Activated CD4-positive, alpha-beta T cell treated with anti-CD3 and anti-CD28 coated beads for 1 hour (primary cell): ENCODE results near the gene STAM2.
"Not testable (repeated sequence)": the region's sequence is repeated elsewhere in the genome, so short reads cannot be mapped to it uniquely, and the experiment has no call there.

Source experiments
- DNase-seq: peaks from one replicate; pipeline ENCODE4 v3.0.0-alpha.2; 2020

Gene STAM2

DNA sequence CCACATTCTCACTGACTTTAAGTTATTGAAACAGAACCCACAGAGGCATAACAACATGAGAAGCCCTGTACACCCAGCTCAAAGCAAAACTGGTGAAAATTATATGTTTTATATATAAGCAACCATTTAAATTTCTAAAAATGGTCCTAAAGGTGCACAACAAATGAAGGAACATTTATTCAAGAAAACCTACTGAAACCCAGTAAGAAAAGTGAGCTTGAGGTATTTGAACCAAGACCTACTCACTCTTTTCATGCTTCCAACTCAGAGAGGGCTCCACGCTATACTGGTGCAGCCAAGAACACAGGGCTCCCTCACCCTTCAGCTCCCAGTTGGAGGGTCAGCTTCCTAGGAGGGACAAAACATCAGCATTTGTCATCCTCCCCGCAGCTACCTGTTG lies 74.6 kb downstream of the STAM2 start:
- DNase-seq, result no peak

DNA sequence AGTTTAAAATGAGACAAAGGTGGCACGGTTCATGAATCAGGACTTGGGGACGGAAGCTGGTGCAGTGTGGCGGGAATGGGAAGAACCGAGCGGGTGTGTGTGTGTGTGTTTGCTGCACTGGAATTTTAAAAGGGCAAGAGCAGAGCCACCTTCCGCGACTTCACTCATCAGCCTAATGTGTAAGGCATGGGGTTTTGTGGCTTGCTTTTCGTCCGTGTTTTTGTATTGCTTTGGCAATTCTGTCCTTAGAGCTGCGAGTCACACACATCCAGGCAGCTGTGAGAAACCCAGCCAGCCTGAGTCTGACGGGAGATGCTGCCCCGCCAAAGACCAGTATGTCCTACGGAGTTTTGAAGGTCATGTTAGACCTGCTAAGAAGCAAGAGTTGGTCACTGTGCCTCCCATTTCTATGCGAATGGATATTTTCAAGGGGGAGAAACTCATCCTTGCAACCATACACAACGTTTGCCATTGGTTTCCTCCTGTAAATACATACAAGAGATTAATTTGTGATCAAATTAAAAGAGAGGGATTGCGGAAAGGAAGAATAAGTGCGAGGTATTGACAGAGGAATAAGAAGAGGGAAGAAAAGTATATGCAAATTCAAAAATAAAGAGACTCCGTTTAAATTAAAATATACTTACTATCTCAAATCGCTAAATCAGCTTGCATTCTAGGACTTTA lies 76.1 kb downstream of the STAM2 start:
- DNase-seq, result no peak

GRCh38 chr2:152098496-152099366 lies 76.8 kb downstream of the STAM2 start, which contains the start of gene CACNB4:
Gene CACNB4, minus strand, starts transcription at chr2:152099044.
- DNase-seq, result no peak

DNA sequence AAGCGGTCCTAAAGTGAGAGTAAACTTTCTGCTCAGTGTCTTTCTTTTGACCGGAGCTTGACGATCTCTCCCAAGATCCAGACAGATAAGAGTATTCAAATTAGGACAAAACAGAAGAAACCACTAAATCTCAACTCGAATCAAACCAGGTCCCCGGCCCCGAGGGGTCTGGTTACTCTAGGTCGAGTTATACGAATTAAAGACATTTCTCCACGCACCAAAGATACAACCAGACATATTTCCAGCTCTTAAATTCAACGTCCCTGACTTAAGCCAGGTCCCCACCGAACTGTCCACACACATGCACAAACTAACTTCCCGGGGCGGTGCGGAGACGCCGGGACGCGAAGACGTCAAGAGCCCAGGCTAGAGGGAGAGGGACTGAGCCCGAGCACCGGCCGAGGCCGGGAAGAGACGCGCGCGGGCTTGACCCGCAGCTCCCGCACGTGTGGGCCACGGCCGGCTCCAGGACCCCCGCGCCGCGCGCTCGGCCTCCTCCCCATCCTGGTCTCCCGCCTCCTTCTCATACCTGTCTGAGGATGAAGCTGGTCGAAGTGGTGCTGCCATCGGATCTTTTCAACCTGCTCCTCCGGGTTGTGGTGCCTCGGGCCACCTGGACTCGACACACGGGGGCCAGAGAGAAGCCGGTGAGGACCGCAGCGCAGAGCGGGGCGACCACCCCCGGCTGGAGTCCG lies 77.6 kb downstream of the STAM2 start:
- no peak for DNase-seq

DNA sequence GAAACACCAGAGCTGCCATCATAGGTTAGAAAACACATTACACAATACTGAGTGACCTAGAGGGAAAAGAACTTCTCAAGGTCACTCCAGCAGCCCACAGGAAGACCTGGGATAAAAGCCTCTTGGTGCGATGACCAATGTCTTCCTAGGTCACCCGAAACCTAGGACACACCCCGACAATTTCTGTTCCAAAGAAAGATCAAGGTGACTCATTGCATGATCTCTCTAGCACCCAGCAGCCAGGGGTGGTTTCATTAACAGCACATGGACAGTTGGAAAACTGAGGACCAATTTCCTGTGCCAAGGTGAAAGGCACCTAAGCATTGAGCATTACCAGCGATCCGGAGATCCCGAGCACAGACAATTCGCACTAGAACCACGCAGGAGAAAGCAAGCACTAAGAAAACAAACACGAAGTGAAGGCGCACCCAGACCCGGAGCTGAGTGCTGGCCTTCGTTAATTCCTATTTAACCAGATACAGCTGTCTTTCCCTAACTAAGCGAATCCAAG lies 78.2 kb downstream of the STAM2 start:
- DNase-seq, result no peak

- DNase-seq, result no peak
Observed at GRCh38 chr2:152095146-152095545, 80.4 kb downstream of the STAM2 start.

- no peak for DNase-seq
Observed at GRCh38 chr2:152094014-152094413, 81.5 kb downstream of the STAM2 start.

- no peak for DNase-seq
Observed at GRCh38 chr2:152093464-152093863, 82.1 kb downstream of the STAM2 start.

DNA sequence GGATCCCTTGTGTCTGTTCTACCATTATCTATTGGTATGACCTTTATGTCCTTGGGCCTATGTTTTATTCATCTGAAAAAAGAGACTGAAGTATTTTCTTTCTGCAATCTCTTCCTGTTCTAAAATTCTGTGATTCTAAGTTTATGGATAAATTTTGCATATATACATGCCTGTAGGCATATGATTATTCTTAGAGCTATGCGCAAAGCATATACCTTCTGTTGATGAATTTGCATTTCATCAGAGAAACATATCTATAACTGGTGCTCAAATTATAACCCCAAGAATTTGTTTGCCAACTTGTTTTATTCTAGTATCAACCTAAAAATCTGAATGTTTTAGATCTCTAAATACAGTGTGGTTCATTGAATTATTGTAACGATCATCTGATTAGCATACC lies 83.5 kb downstream of the STAM2 start:
- DNase-seq, result no peak

- not testable (repeated sequence) for DNase-seq
Observed at GRCh38 chr2:152090726-152091125, 84.8 kb downstream of the STAM2 start.

GRCh38 chr2:152089238-152089637 lies 86.3 kb downstream of the STAM2 start:
- DNase-seq, result no peak

- DNase-seq, result no peak
Observed at GRCh38 chr2:152088006-152088405, 87.6 kb downstream of the STAM2 start.

- no peak for DNase-seq
Observed at GRCh38 chr2:152086231-152086630, 89.3 kb downstream of the STAM2 start.

- no peak for DNase-seq
Observed at GRCh38 chr2:152084076-152084475, 91.5 kb downstream of the STAM2 start.

DNA sequence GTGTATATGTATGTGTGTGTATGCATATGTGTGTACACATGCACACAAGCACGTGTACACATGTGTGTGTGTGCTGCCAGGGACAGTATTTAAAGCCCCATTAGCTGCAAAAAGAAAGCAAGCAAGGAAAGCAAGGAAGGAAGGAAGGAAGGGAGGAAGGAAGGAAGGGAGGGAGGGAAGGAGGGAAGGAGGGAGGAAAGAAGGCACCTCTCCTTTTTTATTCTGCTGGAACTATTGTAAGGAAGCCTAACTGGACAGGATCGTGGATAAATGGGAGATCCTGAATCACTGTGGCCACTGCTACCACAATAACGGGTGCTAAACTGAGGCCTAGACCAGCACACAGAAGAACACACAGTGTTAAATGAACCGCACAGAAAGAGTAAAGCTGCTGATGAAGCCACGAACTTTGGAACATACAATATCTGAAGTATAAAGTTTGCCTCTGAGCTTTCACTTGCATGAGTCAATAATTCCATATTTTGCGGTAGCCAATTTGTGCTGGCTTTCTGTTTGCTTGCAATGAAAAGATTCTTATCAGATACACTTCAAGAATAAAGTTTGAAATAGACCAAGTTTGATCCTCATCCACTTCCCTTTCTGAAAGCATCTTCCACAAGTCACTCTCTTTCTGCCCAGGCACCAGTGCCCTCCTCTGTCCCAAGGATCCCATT lies 92.2 kb downstream of the STAM2 start:
- no peak for DNase-seq

DNA sequence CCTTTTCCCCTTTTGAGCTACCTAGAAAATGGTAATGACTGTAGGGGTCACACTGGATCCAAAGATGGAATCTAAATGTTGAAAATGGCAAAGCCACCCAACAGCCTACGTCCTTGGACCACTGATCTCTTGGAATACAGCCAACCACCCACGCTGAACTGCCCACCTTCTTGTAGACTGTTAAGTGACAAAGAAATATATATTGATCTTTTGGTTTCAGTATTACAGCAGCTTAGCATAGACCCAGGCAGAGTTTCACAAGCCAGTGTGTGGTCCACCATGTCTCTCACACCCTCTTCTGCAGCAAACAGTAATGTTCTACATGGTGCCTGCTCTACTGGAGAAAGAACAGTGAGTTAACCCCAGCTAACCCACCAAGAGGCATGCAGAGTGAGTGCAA lies 96.9 kb downstream of the STAM2 start:
- no peak for DNase-seq

- no peak for DNase-seq
Observed at GRCh38 chr2:152078023-152078422, 97.5 kb downstream of the STAM2 start.

- no peak for DNase-seq
Observed at GRCh38 chr2:152075461-152076050, 100.0 kb downstream of the STAM2 start.

- DNase-seq, result no peak
Observed at GRCh38 chr2:152072011-152072410, 103.6 kb downstream of the STAM2 start.

DNA sequence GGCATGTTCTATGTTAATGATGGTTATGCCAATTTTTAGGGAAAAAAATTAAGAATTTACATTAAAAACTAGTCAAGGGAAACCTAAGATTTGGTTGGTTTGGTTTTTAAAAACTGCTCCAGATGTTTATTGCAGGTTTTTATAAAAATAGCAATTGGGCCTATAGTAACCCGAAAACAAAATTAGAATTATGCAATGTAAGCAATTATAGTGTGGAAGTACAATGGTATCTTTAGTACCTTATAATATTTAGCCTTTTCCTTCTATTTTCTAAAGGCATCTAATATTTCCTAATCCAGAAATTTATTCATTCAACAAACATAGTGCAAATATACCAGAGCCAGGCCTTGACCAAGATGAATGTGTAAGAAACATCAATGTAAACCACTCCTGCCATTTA lies 104.0 kb downstream of the STAM2 start:
- DNase-seq, result no peak

DNA sequence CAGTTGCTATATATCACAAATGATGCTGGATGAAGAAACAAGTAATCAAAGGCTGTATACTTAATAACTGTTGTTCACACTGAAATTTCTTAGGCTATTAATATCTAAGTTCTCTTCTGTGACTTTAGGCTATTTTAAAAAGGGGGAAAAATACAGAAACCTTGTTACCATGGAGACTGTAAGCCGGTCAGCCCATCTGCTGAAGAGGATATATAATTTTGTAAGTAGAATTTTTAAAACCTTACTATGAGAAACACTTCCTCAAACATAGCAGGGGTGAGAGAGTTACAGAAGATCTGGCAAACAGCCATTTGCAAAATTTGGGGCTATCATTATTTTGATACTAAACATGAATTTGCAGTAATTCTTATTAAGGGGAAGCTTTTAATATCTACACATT lies 104.5 kb downstream of the STAM2 start:
- DNase-seq, result no peak

DNA sequence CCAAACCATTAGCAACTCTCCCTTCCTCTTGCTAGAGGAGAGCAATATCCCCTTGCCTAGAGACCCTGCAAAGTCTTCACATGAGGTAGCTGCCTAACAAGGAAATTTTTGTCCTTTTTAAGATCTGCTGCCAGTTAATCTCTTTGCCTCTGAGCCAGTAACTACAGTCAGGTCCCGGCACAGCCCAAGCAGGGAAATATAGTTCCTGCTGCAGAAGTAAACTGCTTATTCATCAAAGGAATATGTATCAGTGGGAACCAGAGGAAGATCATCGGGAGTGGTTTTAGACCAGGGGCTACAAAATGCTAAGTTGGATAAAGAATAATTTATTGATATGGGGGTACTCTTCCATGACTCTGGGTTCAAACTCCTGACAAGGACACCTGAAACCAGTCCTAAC lies 107.3 kb downstream of the STAM2 start:
- DNase-seq, result no peak

- DNase-seq, result no peak
Observed at GRCh38 chr2:152067823-152068222, 107.7 kb downstream of the STAM2 start.
